Kasumi-1 (cell line): ENCODE data around the gene ALKBH8.
"Not testable (repeated sequence)": the region's sequence is repeated elsewhere in the genome, so short reads cannot be mapped to it uniquely, and the experiment has no call there.

Source experiments
- DNase-seq, 2 experiments: peaks; one replicate each; lab custom pipeline; 2025; lab: John Stamatoyannopoulos, UW

ALKBH8 gene

GRCh38 chr11:107504981-107505380 is 60.6 kb downstream of the ALKBH8 start:
- DNase-seq: no peak

- no peak for DNase-seq
Measured at GRCh38 chr11:107501713-107502112, 63.8 kb downstream of the ALKBH8 start.

- DNase-seq: not testable (repeated sequence)
Measured at GRCh38 chr11:107497371-107497770, 68.2 kb downstream of the ALKBH8 start.

GRCh38 chr11:107496011-107496410 is 69.5 kb downstream of the ALKBH8 start:
- DNase-seq: no peak

- no peak for DNase-seq
Measured at GRCh38 chr11:107494055-107494454, 71.5 kb downstream of the ALKBH8 start.

GRCh38 chr11:107493117-107493516 is 72.4 kb downstream of the ALKBH8 start:
- DNase-seq: no peak

GRCh38 chr11:107490836-107491235 is 74.7 kb downstream of the ALKBH8 start:
- DNase-seq: no peak

GRCh38 chr11:107482234-107482633 is 83.3 kb downstream of the ALKBH8 start:
- no peak for DNase-seq

GRCh38 chr11:107478922-107479321 is 86.6 kb downstream of the ALKBH8 start:
- DNase-seq: no peak

- DNase-seq: no peak
Measured at GRCh38 chr11:107477820-107478219, 87.7 kb downstream of the ALKBH8 start.

- DNase-seq: no peak
Measured at GRCh38 chr11:107473792-107474191, 91.7 kb downstream of the ALKBH8 start.

- no peak for DNase-seq
Measured at GRCh38 chr11:107472966-107473365, 92.6 kb downstream of the ALKBH8 start.

- peak; percentile 13 to 31 for DNase-seq
Measured at GRCh38 chr11:107468596-107468995, 96.9 kb downstream of the ALKBH8 start.

GRCh38 chr11:107467696-107468095 is 97.8 kb downstream of the ALKBH8 start:
- no peak for DNase-seq

- not testable (repeated sequence) for DNase-seq
Measured at GRCh38 chr11:107466275-107466866, 99.2 kb downstream of the ALKBH8 start.

GRCh38 chr11:107457558-107458271 is 107.8 kb downstream of the ALKBH8 start, which contains the start of gene CWF19L2:
CWF19L2 (minus strand) TSS chr11:107457825; CDS start chr11:107457816, 9 bp downstream.
- DNase-seq: peak; percentile 97 to 98

GRCh38 chr11:107457205-107457557 is 108.4 kb downstream of the ALKBH8 start:
- DNase-seq: no peak

GRCh38 chr11:107453594-107454286 is 111.8 kb downstream of the ALKBH8 start:
- DNase-seq: no peak
